Activated T-helper 1 cell treated with Interleukin-2 at 50 U/mL for 16 hours (primary cell): ENCODE results near the gene ADAMTS16.

Experiments
- DNase-seq: peaks from one replicate; pipeline ENCODE4 v3.0.0-alpha.2; 2020; ENCODE audit warnings: low read depth

ADAMTS16 gene

DNA sequence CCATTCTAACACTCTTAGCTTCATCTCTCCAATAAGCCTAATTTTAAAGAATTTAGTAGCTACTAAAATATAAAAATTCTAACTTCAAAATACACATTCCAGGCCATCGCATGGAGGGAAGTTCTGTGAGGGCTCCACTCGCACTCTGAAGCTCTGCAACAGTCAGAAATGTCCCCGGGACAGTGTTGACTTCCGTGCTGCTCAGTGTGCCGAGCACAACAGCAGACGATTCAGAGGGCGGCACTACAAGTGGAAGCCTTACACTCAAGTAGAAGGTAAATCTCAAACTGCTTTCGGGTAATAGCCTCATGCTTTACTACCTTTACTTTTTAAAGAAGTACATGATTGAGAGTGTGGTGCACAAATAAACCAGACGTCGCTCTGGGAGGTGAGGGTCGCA is 94.8 kb downstream of the ADAMTS16 start:
- DNase-seq, result no peak

- no peak for DNase-seq
Measured at GRCh38 chr5:5235685-5236084, 95.6 kb downstream of the ADAMTS16 start.

- no peak for DNase-seq
Measured at GRCh38 chr5:5239191-5239590, 99.1 kb downstream of the ADAMTS16 start.

GRCh38 chr5:5240234-5240633 is 100.1 kb downstream of the ADAMTS16 start:
- DNase-seq, result no peak

DNA sequence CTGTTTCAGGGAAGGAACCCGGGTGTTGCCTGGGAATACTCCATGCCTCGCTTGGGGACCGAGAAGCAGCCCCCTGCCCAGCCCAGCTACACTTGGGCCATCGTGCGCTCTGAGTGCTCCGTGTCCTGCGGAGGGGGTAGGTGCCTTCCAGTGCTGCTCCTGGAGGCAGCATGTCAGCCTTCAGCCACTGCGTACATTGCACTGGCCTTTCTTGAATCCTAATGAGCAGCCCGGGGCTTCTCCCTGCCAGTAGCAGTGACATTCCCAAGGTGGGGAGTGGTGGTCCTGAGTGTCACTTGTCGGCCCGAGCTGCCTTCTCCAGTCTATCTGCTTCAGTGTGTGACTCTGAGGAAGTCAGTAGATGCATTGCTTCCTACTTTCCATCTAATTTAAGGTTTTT is 101.9 kb downstream of the ADAMTS16 start:
- no peak for DNase-seq

GRCh38 chr5:5246736-5247135 is 106.6 kb downstream of the ADAMTS16 start:
- no peak for DNase-seq

- DNase-seq, result no peak
Measured at GRCh38 chr5:5250758-5251157, 110.6 kb downstream of the ADAMTS16 start.

- no peak for DNase-seq
Measured at GRCh38 chr5:5252106-5252505, 112.0 kb downstream of the ADAMTS16 start.

- DNase-seq, result no peak
Measured at GRCh38 chr5:5257353-5257752, 117.2 kb downstream of the ADAMTS16 start.

DNA sequence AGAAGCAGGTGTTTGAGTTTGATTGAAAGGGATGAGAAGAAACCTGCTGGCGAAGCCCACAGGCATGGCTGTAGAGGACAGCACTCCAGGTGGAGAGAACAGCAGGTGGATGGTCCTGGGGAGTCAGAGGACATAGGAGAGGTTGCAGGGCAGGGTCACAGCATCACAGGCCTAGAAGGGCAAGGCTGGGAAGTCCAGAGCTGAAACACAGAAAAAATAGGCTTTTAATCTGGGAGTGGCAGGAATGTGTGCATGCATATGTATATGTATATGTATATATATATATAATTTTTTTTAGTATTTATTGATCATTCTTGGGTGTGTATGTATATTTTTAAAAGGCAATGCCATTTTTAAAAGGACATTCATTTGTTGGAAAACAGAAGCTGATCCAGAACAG is 118.4 kb downstream of the ADAMTS16 start:
- DNase-seq, result no peak

- no peak for DNase-seq
Measured at GRCh38 chr5:5264727-5265126, 124.6 kb downstream of the ADAMTS16 start.

- no peak for DNase-seq
Measured at GRCh38 chr5:5266297-5266696, 126.2 kb downstream of the ADAMTS16 start.

DNA sequence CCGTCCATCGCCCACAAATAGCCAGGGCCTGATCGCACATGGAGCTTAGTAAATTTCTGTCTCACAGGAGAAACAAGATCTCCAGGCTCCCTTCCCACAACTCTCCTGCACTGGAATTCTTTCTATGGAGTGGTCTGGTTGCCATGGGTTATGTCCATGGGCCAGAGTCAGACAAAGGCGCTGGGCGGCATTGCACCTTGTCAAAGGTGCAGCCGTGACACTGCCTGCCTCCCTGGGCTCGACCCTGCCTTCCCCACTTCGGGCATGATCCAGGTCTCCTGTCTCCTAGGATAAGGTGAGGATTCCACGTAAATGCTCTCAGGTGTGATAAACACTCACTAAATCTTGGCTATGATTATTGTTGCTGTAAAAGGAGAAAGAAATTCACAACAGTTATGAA is 130.0 kb downstream of the ADAMTS16 start:
- no peak for DNase-seq

DNA sequence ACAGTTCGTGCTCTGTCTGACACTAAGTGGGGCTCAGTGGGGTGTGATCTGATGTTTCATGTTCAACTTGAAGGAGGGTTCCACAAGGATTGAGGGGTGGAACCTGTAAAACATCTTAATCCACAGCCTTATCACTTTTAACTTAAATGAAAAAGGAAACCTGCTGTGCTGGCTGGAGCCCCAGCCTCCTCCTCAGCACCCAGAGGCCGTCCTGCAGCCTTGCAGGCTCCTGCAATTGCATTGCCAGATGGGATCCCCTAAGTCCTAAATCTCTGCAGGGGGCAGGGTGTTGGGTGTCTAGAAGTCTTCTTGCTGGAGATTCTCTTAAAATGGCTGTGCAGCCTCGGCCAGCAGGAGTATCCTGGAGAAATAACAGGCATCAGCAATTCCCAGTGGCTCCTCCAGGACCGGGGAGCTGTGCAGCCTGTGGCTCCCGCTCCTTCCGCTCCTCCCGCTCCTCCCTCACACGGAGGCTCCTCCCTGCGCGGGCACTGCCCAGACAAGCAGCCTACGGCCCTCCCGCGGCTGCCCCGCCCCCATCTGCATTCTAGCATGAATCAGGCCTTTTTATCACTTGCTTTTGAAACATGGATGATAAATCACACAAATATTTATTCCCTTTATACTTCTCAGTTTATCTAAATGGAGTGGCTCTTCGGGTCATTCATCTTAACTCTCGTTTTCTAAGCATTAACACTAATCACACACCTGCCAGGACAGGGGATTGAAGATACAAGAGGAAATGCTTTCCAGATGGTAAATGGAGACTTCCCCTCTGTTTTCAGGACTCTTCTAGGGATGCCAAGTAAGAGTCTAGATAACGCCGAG is 131.0 kb downstream of the ADAMTS16 start:
- DNase-seq, result no peak

GRCh38 chr5:5271786-5272321 is 131.7 kb downstream of the ADAMTS16 start:
- no peak for DNase-seq

- DNase-seq, result no peak
Measured at GRCh38 chr5:5273398-5273797, 133.3 kb downstream of the ADAMTS16 start.

DNA sequence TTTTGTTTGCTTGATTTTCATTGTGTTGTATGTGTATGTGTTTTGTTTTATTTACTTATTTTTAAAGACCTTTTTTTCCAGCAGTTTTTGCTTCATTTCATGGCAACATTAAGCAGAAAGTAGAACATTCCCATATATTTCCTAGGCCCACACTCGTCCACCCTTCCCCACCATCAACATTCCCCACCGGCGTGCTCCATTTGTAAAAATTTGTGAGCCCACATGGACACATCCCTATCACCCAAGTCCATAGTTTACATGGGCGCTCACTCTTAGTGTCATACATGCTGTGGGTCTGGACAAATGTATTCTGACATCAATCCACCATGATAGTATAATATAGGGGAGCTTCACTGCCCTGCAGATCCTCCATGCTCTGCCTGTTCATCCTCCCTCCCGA is 133.8 kb downstream of the ADAMTS16 start:
- DNase-seq, result no peak

DNA sequence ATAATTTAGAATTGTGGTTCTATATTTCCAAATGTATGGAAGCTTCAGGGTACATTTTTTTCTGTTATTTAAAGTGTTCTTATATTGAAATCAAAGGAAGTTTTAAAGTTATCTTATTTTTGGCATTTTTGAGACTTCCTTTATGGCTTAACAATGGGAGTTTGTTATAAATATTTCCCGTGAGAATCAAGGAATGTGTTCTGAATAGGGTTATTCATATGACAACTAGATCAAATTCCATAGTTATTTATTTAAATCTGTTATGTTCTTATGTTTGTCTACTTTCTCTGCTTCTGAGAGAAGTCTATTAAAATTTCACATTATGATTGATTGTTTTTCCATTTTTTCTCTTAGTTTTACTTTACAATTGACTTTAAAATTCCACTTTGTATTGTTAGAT is 135.1 kb downstream of the ADAMTS16 start:
- no peak for DNase-seq

DNA sequence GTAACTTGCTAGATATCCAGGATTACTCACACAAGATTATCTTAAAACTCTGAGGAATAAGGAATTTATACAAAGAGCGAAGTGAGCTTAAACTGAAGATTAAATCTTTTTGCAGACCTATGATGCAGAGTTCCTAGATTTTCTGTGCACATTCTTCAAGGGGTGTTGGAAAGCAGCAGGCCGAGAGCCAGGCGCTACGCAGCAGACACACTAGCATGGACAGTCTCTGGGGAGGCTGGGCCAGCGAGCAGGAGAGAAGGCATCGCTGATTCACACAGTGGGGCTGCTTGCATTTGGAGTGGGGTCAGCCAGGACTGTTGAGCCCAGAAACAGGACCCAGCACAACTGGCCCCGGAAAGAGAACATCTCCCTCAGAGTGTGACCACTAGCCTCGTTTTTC is 136.3 kb downstream of the ADAMTS16 start:
- DNase-seq, result no peak

- no peak for DNase-seq
Measured at GRCh38 chr5:5276951-5277517, 136.9 kb downstream of the ADAMTS16 start.

DNA sequence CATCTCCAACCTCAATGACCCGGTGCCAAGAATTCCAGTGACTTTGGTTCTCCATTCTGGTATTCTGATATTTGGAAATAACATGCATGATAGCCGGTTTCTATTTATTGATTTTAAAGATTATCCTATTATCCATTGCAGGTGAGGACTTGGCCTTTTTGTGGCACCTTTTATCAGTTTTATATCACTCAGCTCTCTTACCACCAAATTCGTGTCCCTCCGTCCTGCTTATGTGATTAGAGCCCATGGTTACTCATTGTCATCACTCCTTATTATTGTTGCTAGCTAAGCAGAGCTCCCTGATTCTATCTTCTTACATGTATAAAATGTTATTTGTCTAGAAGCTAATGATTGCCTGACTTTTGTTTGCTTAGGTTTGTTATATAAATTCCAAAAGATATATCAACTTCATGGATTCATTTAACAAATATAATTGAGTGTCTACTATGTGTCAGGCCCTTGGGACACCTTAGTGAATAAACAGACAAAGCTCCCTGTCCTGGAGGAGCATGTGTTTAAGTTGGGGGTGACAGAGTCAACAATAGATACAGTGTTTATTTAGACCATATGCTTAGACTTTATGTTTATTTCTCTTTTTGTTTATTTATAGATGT is 138.2 kb downstream of the ADAMTS16 start:
- DNase-seq, result no peak

GRCh38 chr5:5278815-5279381 is 138.8 kb downstream of the ADAMTS16 start:
- DNase-seq, result no peak

DNA sequence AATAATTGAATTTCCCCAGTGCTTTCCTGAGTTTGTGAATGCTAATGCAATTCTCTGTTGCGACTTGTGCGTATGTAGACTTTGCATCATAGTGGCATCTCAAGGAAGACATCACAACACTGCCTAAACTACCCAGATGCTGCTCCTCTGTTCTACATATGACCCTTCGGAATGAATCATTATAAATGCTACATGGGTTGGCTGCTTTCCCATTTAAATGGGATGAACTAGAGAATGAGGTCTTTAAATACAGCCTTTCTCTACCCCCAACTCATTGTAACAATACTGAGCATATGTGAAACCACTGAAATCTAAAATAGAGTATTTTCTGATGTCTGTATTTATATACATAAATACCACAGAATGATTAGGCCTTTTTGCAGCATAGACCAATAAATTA is 145.8 kb downstream of the ADAMTS16 start:
- no peak for DNase-seq
